Stimulated activated CD8-positive, alpha-beta memory T cell treated with anti-CD3 and anti-CD28 coated beads, Interleukin-7, amount 100 ng/mL, for 48 hours (primary cell): ENCODE results near the gene ZNF618.
"Not testable (repeated sequence)": the region's sequence is repeated elsewhere in the genome, so short reads cannot be mapped to it uniquely, and the experiment has no call there.

Experiments used
- DNase-seq, 2 donors: peaks; one replicate each; pipeline ENCODE4 v3.0.0-alpha.2; 2020; ENCODE audit warnings: low read depth in 1 of 2; ENCODE audit errors: extremely low read depth in 1 of 2

ZNF618 gene

DNA sequence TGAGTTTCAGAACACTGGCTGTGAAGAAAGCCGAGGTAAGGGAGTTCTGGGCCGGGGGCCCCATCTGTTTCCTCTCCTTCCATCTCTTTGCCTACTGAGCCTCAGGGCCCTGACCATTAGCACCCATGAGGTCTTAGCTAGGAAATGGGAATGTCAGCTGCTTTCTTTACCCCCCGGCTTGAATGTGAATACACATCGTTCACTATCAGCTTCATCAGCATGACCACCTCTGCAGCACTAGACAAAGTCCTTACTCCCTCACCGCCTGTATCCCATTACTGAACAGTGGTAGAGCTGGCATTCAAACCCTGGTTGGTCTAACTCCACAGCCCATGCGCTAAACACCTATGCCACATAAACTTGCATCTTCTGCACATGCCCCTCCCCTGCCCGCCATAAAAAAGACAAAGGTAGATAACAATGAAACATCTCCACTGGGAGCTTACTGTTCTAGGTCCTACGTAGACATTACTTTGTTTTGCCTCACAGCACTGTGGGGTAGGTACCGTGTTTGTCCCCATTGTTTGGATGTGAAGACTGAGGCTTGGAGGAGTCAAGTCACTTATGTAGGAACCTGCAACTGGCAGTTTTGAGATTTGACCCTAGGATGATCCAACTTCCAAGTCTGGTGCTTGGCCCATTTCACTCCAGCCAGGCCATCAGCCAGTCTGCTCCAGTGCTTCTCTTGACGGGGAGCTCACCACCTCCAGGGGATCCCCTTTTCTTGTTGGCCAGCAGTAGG is 108.7 kb downstream of the ZNF618 start:
- DNase-seq, result no peak

DNA sequence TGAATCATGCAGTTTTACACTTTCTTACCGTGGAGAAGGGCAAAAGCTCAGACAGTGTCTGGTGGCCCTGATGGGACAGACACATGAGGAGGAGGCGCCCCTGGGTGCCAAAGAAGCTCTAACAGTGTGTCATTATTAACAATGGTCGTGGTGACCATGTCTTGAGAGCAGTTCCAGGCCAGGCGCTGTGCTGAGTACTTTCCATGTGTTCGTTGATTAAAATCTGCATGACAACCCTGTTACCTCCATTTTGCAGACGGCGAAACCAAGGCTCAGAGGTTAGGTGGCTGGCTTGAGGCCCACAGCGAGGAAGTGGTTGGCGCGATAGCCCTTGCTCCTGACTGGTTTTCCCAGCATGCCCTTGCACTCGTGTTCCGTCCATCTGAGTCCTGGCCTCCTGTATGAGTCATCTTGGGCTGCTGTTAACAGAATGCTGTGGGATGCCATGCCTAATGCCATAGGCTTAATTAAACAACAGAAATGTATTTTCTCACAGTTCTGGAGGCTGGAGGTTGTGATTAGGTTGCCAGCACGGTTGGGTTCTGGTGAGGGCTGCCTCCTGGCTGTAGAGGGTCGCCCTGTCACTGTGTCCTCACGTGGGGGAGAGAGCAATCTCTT is 110.0 kb downstream of the ZNF618 start:
- DNase-seq, result no peak

- DNase-seq, result no peak
Measured at GRCh38 chr9:113986931-113987330, 110.8 kb downstream of the ZNF618 start.

GRCh38 chr9:113987526-113987925 is 111.4 kb downstream of the ZNF618 start:
- DNase-seq, result no peak

GRCh38 chr9:113988385-113989016 is 112.4 kb downstream of the ZNF618 start:
- no peak for DNase-seq

DNA sequence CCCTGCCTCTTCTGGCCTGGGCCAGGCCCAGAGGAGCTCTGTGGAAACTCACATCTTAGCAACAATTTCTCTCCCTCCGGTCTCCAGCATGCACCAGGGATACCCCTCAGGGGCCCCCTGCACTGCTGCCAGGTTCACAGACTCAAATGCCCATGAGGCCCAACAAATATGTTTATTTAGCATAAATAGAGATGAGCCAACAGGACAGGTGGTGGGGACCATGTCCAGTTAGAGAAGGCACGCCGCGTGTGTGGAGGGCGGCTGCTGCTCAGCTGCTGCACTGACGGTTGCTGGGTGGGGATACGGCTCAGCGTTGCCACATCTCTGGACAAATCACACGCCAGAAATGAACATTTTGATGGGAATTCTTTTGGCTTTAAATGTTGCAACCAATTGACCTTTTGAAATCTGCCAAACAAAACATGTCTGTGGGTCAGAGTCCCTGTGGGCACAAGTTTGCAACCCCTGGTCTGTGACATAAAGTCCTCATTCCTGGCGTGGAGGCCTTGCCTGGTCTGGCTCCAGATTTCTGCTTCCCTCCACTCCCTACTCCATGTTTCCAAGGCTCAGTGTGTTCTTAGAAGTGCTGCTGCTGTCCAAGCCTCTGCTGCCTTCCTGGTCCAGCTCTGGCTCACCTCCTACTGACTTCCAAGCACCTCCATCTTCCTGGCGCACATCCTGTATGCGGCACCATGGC is 113.1 kb downstream of the ZNF618 start:
- no peak for DNase-seq

DNA sequence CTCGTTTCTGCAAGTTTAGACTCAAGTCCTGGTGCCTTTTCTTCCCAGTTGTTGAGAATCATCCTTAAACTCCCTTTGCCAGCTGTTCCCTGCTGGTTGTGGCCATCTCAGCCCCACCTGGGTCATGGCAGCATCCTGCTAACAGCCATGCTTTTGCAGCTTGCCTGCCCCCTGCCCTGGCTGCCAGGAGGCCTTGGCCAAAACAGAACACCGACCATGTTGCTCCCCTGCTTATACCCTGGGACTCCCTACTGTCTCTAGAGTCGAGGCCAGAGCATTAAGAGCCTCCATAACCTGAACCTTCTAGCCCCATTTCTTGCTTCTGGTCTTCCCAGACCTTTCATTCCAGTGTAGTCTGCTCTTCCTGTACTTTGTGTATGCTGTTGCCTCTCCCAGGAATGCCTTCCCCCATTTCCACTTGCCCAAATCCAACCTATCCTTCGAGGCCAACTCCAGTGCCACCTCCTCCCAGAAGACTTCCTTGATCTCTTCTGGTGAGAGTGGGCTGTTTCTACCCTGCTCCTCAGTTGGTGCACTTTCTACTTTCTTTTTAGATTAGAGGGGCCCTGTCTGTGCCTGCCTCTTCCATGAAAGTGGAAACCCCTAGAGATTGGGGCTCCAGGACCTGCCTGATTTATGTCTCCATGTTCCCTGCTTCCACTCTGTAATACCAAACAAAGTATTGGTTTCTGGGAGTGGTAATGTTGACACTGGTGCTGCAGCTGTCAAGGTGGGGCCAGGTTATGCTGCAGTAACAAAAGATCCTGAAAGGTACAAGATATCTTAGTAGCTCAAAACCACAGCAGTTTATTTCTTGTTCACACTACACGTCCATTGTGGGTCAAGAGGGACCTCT is 113.8 kb downstream of the ZNF618 start:
- no peak for DNase-seq

- DNase-seq, result no peak
Measured at GRCh38 chr9:113990570-113990907, 114.4 kb downstream of the ZNF618 start.

DNA sequence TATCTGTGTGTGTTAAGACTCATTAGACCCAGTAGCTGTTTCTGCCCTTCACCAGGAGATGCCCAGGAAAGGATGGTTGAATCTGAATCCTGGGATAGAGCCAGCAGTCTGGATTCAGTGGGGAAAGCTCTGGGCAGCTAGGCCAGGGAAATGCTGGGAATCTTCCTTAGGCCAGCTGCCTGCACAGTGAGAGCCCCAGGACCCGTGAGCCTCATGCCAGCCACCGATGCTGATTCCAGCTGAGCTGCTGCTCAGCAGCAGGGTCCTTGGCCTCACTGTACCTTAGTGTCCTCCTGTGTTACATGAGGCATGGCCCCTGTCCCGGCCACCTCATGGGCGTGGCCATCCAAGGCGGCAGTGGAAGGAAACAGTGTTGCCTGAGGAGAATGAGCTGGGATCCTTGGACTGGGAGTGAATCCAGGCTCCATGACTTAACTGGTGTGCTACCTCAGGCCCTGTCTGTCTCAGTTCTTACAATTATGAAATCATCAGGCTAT is 114.9 kb downstream of the ZNF618 start:
- no peak for DNase-seq

GRCh38 chr9:113991714-113992113 is 115.6 kb downstream of the ZNF618 start:
- no peak for DNase-seq

DNA sequence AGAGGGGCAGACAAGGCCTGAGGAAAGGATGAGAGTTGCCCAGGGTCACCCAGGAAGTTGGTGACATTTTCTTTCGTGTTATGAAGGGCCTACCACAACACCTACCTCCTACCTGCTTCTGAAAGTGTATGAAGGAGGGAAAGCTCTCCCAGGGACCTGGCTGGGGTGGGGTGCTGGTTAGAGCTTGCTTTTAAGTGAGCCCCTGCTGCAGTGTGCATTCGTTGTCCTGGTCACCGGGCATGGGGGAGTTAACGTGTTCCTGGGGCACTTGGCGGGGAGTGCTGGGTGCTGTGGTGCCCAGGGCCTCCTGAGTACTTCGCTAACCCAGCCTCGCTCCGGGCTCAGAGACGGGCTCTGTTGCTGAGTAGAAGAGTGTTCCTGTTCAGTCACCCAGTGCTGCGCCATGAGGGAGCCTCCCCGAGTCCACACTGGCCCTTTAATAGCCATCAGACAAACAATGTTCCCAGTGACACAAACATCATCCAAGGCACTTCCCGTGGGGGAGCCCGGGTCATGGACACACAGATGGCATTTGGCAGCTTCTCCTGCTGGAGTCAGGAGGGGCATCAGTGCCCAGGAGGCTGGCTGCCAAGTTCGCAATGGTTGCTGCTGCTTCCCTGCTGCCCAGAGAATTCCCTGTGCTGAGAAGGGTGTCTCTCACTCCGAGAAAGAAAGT is 116.3 kb downstream of the ZNF618 start:
- no peak for DNase-seq

DNA sequence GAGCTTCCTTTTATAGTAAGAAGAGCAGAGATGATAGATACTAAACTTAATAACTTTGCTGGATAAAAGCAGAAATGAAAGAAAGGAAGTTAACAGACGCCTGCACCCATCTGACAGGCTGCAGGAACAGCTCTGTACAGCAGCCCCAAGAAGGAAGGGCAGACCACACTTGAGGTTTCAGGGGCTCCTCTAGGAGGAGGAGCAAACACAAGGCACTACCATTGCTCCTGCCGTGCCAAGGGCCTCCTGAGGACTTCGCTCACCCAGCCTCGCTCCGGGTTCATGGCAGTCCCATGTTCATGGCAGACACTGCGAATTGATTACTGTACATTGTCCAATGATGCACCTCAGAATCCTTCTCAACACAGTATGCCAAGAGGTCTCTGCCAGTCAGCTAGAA is 116.9 kb downstream of the ZNF618 start:
- DNase-seq, result no peak

DNA sequence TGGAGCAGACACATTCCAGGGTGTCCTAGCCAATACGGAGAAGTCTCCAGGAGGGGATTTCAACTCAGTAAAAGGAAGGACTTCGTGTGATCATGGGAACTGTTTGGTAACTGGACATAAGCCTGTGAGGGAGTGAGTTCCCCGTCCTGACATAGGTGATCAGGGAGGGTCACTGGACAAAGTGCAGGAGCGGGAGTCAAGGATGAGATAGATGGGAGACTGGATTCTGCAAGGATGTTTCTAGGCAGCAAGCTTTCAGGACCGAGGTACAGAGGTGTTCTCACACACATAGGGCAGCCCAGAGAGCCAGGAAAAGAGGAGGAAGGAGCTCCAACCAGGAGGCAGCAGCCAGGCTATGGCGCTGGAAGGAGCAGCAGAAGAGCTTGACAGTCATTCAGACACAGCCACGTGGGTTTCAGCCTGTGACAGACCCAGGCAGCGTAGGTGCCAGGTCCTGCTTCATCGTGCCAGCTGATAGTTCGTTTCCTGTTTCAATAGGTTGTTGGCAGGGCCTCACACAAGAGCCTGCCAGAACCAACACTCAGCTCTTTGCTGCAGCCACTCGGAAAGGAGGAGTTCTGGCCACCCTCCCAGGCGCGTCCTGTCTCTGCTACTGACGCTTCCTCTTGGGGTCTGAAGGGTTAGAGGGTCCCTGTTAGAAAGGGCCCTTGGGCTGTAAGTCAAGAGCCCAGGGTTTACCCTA is 117.9 kb downstream of the ZNF618 start:
- DNase-seq, result no peak

DNA sequence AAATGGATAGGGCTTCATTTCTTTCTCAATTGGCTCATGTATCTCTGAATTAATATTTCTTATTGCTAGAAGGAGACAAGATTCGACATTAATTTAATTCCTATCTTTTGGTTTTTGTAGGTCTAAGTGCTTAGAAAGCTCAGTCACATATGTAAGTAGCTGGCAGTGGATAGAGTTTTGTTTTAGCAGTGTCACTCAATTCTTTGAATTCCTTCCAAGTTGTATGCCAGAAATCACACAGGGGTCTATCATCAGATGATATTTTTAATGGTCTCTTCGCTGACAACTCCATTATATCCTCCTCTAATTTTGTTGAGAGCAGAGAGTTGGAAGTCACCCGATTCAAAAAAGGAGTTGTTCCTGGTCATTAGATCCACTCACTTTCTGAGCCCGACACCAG is 119.3 kb downstream of the ZNF618 start:
- no peak for DNase-seq

GRCh38 chr9:113995963-113996362 is 119.9 kb downstream of the ZNF618 start:
- DNase-seq, result no peak

GRCh38 chr9:113996531-113997001 is 120.5 kb downstream of the ZNF618 start:
- DNase-seq, result no peak

- DNase-seq, result not testable (repeated sequence)
Measured at GRCh38 chr9:113997064-113997463, 121.0 kb downstream of the ZNF618 start.

GRCh38 chr9:113997610-113998009 is 121.5 kb downstream of the ZNF618 start:
- DNase-seq, result no peak

DNA sequence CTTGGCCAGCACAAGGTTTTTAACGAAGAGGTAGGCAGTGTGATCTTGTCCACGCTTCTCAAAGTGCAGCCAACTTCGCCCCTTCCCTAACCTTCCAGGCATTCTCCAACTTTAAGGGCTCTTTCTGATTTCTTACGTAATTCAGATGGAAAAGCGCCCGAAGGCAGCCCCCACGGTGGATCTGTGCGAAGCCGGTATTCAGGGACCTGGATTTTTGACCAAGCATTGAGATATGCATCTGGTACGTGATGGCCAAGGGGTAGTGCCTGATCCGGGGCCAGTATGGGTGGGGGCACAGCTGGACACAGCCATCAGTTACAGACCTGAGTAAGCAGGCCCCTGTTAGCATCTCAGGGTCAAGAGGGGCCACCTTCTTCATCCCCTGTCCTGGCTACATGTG is 122.0 kb downstream of the ZNF618 start:
- DNase-seq, result no peak
